T-helper 1 cell treated with Interleukin-12 subunit alpha and Interleukin-12 subunit beta and Interleukin-4 antibody, amounts not matched to agents 30 μg/mL and 1 μg/mL, for 36 hours (primary cell): ENCODE measurements around the gene BMP2K.
"Not testable (repeated sequence)": the region's sequence is repeated elsewhere in the genome, so short reads cannot be mapped to it uniquely, and the experiment has no call there.

ENCODE experiments used
- H3K27ac Mint-ChIP-seq: one replicate; pipeline ENCODE4 v1.8.0; 2021; ENCODE audit warnings: mild to moderate bottlenecking, mixed read lengths
- H3K27me3 Mint-ChIP-seq: one replicate; pipeline ENCODE4 v1.8.0; 2021; ENCODE audit warnings: low read depth, mixed read lengths
- H3K36me3 Mint-ChIP-seq: one replicate; pipeline ENCODE4 v1.8.0; 2021; ENCODE audit warnings: low read depth, mixed read lengths
- H3K4me1 Mint-ChIP-seq: one replicate; pipeline ENCODE4 v1.8.0; 2021; ENCODE audit warnings: low read depth, mixed read lengths
- H3K4me3 Mint-ChIP-seq: one replicate; pipeline ENCODE4 v1.8.0; 2021; ENCODE audit warnings: mild to moderate bottlenecking, moderate library complexity, mixed read lengths
- H3K9me3 Mint-ChIP-seq: one replicate; pipeline ENCODE4 v1.8.0; 2021; ENCODE audit warnings: mixed read lengths

BMP2K gene

GRCh38 chr4:78840286-78840685 is 64.1 kb downstream of the BMP2K start:
- H3K27ac Mint-ChIP-seq, H3K4me3 Mint-ChIP-seq, H3K9me3 Mint-ChIP-seq, H3K27me3 Mint-ChIP-seq, H3K4me1 Mint-ChIP-seq: not testable (repeated sequence)
- peaks cover 14% of the 10 kb centered on the region for H3K36me3 Mint-ChIP-seq

GRCh38 chr4:78845472-78845871 is 69.3 kb downstream of the BMP2K start:
- H3K4me1 Mint-ChIP-seq: peaks cover 2% of the 10 kb centered on the region
- peaks cover 9% of the 10 kb centered on the region for H3K36me3 Mint-ChIP-seq
- no peaks in the 10 kb centered on the region for H3K9me3 Mint-ChIP-seq
- no peaks in the 10 kb centered on the region for H3K27me3 Mint-ChIP-seq
- no peak overlapping the region for H3K4me3 Mint-ChIP-seq
- no peak overlapping the region for H3K27ac Mint-ChIP-seq

GRCh38 chr4:78846258-78846657 is 70.1 kb downstream of the BMP2K start:
- peaks cover 2% of the 10 kb centered on the region for H3K4me1 Mint-ChIP-seq
- H3K27me3 Mint-ChIP-seq: no peaks in the 10 kb centered on the region
- H3K9me3 Mint-ChIP-seq: no peaks in the 10 kb centered on the region
- H3K36me3 Mint-ChIP-seq: peaks cover 7% of the 10 kb centered on the region
- H3K27ac Mint-ChIP-seq: no peak overlapping the region
- H3K4me3 Mint-ChIP-seq: no peak overlapping the region

- H3K4me3 Mint-ChIP-seq: no peak overlapping the region
- peaks cover 9% of the 10 kb centered on the region for H3K4me1 Mint-ChIP-seq
- H3K9me3 Mint-ChIP-seq: no peaks in the 10 kb centered on the region
- peaks cover 6% of the 10 kb centered on the region for H3K36me3 Mint-ChIP-seq
- no peak overlapping the region for H3K27ac Mint-ChIP-seq
- no peaks in the 10 kb centered on the region for H3K27me3 Mint-ChIP-seq
Observed at GRCh38 chr4:78862314-78862737, 86.2 kb downstream of the BMP2K start.

- Mint-ChIP-seq H3K36me3 (peaks cover 6% of the 10 kb centered on the region), H3K4me3 (no peak overlapping the region), H3K27me3 (no peaks in the 10 kb centered on the region), H3K9me3 (no peaks in the 10 kb centered on the region), H3K27ac (no peak overlapping the region), H3K4me1 (peaks cover 9% of the 10 kb centered on the region)
Observed at GRCh38 chr4:78863254-78863869, 87.2 kb downstream of the BMP2K start.

- no peak overlapping the region for H3K4me3 Mint-ChIP-seq
- no peaks in the 10 kb centered on the region for H3K9me3 Mint-ChIP-seq
- no peaks in the 10 kb centered on the region for H3K27me3 Mint-ChIP-seq
- peaks cover 7% of the 10 kb centered on the region for H3K36me3 Mint-ChIP-seq
- H3K27ac Mint-ChIP-seq: no peak overlapping the region
- H3K4me1 Mint-ChIP-seq: peaks cover 9% of the 10 kb centered on the region
Observed at GRCh38 chr4:78863991-78864390, 87.8 kb downstream of the BMP2K start.

GRCh38 chr4:78864405-78865024 is 88.4 kb downstream of the BMP2K start:
- Mint-ChIP-seq H3K27ac (no peak overlapping the region), H3K4me3 (no peak overlapping the region), H3K27me3 (no peaks in the 10 kb centered on the region), H3K4me1 (peaks cover 9% of the 10 kb centered on the region), H3K9me3 (no peaks in the 10 kb centered on the region), H3K36me3 (peaks cover 7% of the 10 kb centered on the region)

- Mint-ChIP-seq H3K4me1 (peaks cover 9% of the 10 kb centered on the region), H3K9me3 (no peaks in the 10 kb centered on the region), H3K27ac (no peak overlapping the region), H3K27me3 (no peaks in the 10 kb centered on the region), H3K36me3 (peaks cover 9% of the 10 kb centered on the region), H3K4me3 (no peak overlapping the region)
Observed at GRCh38 chr4:78865451-78865850, 89.3 kb downstream of the BMP2K start.

GRCh38 chr4:78868712-78869111 is 92.6 kb downstream of the BMP2K start:
- not testable (repeated sequence) for H3K27me3 Mint-ChIP-seq, H3K4me3 Mint-ChIP-seq, H3K27ac Mint-ChIP-seq, H3K9me3 Mint-ChIP-seq, H3K4me1 Mint-ChIP-seq
- H3K36me3 Mint-ChIP-seq: peaks cover 20% of the 10 kb centered on the region

GRCh38 chr4:78870056-78870455 is 93.9 kb downstream of the BMP2K start:
- Mint-ChIP-seq H3K4me3 (no peak overlapping the region), H3K27me3 (no peaks in the 10 kb centered on the region), H3K9me3 (no peaks in the 10 kb centered on the region), H3K36me3 (peaks cover 23% of the 10 kb centered on the region), H3K27ac (no peak overlapping the region), H3K4me1 (peaks cover 2% of the 10 kb centered on the region)

- H3K36me3 Mint-ChIP-seq: peaks cover 14% of the 10 kb centered on the region
Observed at GRCh38 chr4:78876568-78877320, 100.6 kb downstream of the BMP2K start.

GRCh38 chr4:78878031-78878430 is 101.9 kb downstream of the BMP2K start:
- Mint-ChIP-seq H3K9me3 (no peaks in the 10 kb centered on the region), H3K27ac (no peak overlapping the region), H3K36me3 (peaks cover 8% of the 10 kb centered on the region), H3K4me3 (no peak overlapping the region), H3K4me1 (no peaks in the 10 kb centered on the region), H3K27me3 (no peaks in the 10 kb centered on the region)

More at GRCh38 chr4:78876568-78877320, 100.6 kb downstream of the BMP2K start:
- Mint-ChIP-seq H3K9me3 (no peaks in the 10 kb centered on the region), H3K27ac (no peak overlapping the region), H3K4me1 (no peaks in the 10 kb centered on the region), H3K4me3 (no peak overlapping the region), H3K27me3 (no peaks in the 10 kb centered on the region)

GRCh38 chr4:78880874-78881492 is 104.8 kb downstream of the BMP2K start:
- Mint-ChIP-seq H3K4me3 (no peak overlapping the region), H3K27me3 (no peaks in the 10 kb centered on the region), H3K4me1 (no peaks in the 10 kb centered on the region), H3K27ac (no peak overlapping the region), H3K36me3 (peaks cover 4% of the 10 kb centered on the region), H3K9me3 (no peaks in the 10 kb centered on the region)

GRCh38 chr4:78885598-78885997 is 109.4 kb downstream of the BMP2K start:
- H3K9me3 Mint-ChIP-seq: no peaks in the 10 kb centered on the region
- H3K36me3 Mint-ChIP-seq: peaks cover 7% of the 10 kb centered on the region
- H3K4me1 Mint-ChIP-seq: peaks cover 5% of the 10 kb centered on the region
- H3K4me3 Mint-ChIP-seq: no peak overlapping the region
- no peak overlapping the region for H3K27ac Mint-ChIP-seq
- H3K27me3 Mint-ChIP-seq: no peaks in the 10 kb centered on the region

GRCh38 chr4:78889955-78890354 is 113.8 kb downstream of the BMP2K start:
- H3K9me3 Mint-ChIP-seq: no peaks in the 10 kb centered on the region
- H3K36me3 Mint-ChIP-seq: peaks cover 21% of the 10 kb centered on the region
- no peak overlapping the region for H3K4me3 Mint-ChIP-seq
- no peaks in the 10 kb centered on the region for H3K27me3 Mint-ChIP-seq
- peaks cover 11% of the 10 kb centered on the region for H3K4me1 Mint-ChIP-seq
- no peak overlapping the region for H3K27ac Mint-ChIP-seq
